ENCODE measurements around the gene GNG4.
"Not testable (repeated sequence)": the region's sequence is repeated elsewhere in the genome, so short reads cannot be mapped to it uniquely, and the experiment has no call there.

The GNG4 gene

DNA sequence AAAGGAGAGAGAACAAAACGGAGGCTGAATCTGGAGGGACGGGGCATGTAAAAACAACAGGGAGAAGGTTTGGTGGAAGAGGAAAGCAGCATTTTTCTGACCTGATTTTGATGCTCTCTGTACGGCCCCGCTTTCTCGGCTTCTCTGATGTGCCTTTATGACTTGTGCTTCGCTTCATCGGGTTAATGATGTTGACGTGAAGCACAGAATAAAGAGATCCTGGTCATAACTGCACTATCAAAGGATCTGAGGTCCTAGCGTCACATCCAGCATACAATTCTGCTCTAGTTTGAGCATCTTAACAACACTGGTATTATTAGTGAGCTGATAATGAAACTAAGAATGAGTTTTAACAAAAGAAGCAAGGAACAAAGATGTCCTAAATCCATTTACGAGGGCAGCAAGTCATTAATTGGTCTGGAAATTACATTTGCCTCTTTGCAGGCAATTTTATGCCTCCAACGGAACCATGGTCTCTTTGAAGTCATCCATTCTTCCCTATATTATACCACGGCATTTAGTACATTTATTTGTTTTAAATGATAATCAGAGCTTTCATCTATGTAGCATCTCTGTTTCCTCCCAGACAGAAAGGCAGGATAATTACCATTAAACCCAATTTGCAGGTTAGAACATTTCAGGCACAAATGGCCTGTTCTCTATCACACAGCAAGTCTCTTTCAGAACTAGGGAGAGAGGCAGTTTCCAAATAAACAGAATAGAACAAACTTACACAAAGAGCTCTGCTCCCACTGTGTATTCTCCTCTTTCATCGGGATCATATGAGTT lies 100.0 kb downstream of the GNG4 start:
- no peak for DNase-seq (ENCODE audit: low read depth, low spot score)
- H3K27ac ChIP-seq = no peak overlapping the region

- H3K27ac ChIP-seq; DNase-seq (ENCODE audit: low read depth, low spot score): not testable (repeated sequence)
These were observed 103.0 kb downstream of the GNG4 start for GRCh38 chr1:235546369-235547155.

- no peak for DNase-seq (ENCODE audit: low read depth, low spot score)
- H3K27ac ChIP-seq = no peak overlapping the region
These were observed 104.2 kb downstream of the GNG4 start for GRCh38 chr1:235545292-235545930.

DNA sequence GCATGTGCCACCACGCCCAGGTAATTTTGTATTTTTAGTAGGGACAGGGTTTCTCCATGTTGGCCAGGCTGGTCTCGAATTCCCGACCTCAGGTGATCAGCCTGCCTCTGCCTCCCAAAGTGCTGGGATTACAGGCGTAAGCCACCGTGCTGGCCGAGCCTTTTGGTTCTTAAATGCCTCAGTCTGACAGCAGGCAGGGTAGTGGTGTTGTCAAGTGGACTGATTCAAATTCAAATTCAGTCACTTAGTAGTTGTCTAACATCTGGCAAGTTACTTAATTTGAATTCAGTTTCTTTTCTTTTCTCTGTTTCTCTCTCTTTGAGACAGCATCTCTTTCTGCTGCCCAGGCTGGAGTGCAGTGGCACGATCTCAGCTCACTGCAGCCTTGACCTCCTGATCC lies 106.7 kb downstream of the GNG4 start:
- not testable (repeated sequence) for DNase-seq (ENCODE audit: low read depth, low spot score); H3K27ac ChIP-seq

DNA sequence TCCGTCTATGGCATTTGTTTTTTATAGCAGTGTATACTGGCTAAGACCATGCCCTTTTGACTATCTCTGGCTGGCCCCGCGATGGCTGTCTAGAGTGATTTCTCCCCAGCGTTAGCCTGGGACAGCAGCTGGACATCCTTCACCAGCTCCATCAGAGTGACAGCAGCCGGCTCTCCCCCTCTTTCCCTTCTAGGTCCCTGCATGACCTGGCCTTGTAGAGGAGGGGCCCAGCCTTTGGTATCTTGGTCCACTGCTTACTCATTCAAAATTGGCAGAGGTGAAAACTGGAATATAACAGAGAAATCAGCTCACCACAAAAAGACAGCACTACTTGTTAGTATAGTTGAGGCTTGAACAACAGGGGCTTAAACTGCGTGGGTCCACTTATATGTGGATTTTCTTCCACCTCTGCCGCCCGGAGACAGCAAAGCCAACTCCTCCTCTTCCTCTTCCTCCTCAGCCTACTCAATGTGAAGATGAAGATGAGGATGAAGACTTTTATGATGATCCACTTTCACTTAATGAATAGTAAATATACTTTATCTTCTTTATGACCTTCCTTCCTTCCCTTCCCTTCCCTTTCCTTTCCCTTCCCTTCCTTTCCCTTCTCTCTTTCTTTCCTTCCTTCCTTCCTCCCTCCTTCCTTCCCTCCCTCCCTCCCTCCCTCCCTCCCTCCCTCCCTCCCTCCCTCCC lies 116.0 kb downstream of the GNG4 start:
- DNase-seq (ENCODE audit: low read depth, low spot score) = no peak
- H3K27ac ChIP-seq = peak overlapping the region; percentile 91

DNA sequence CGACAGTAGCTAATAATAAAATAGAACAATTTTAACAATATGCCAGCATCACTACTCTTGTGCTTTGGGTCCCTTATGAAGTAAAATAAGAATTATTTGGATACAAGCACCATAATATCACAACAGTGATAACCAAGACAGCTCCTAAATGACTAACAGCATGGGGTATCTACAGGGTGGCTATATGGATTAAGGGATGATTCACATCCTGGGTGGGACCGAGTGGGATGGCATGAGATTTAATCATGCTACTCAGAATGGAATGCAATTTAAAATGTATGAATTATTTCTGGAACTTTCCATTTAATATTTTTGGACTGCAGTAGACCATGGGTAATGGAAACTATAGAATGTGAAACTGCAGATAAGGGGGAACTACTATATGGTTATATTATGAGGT lies 117.2 kb downstream of the GNG4 start:
- peak; percentile 31 for DNase-seq (ENCODE audit: low read depth, low spot score)
- H3K27ac ChIP-seq = peak overlapping the region; percentile 91

GRCh38 chr1:235527196-235527814 lies 122.3 kb downstream of the GNG4 start:
- DNase-seq (ENCODE audit: low read depth, low spot score) = no peak
- no peak overlapping the region for H3K27ac ChIP-seq

GRCh38 chr1:235525314-235525713 lies 124.3 kb downstream of the GNG4 start:
- no peak overlapping the region for H3K27ac ChIP-seq
- no peak for DNase-seq (ENCODE audit: low read depth, low spot score)

- no peak overlapping the region for H3K27ac ChIP-seq
- DNase-seq (ENCODE audit: low read depth, low spot score) = no peak
These were observed 132.6 kb downstream of the GNG4 start for GRCh38 chr1:235516862-235517446.

DNA sequence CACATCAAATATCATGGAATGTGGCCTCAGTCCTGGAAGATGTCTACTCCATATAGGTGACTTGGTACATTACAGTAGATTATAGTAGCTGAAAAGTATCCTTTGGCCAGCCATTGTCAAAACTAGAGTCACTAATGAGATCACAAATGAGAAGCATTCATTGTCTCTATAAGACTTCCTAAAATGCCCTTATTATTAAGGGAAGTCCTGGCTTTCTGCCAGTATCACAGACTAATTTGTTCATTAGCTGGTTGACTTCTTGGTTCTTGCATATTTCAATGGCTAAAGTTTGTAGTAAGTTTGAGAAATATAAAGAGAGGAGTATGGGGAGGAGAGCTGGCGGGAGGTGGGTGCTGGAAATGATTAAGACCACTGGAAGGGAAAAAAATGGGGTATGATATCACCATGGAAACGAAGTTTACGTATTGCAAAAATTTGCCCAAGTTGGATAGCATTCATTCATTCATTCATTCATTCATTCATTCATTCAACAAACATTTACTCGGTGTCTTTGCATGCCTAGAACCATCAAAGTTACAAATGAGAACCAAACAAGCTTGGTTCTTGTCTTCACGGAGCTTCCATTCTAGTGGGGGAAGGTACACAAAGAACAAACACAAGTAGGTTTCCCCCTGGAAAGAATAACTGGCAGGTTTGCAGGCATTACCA lies 133.6 kb downstream of the GNG4 start:
- no peak overlapping the region for H3K27ac ChIP-seq
- DNase-seq (ENCODE audit: low read depth, low spot score) = no peak

DNA sequence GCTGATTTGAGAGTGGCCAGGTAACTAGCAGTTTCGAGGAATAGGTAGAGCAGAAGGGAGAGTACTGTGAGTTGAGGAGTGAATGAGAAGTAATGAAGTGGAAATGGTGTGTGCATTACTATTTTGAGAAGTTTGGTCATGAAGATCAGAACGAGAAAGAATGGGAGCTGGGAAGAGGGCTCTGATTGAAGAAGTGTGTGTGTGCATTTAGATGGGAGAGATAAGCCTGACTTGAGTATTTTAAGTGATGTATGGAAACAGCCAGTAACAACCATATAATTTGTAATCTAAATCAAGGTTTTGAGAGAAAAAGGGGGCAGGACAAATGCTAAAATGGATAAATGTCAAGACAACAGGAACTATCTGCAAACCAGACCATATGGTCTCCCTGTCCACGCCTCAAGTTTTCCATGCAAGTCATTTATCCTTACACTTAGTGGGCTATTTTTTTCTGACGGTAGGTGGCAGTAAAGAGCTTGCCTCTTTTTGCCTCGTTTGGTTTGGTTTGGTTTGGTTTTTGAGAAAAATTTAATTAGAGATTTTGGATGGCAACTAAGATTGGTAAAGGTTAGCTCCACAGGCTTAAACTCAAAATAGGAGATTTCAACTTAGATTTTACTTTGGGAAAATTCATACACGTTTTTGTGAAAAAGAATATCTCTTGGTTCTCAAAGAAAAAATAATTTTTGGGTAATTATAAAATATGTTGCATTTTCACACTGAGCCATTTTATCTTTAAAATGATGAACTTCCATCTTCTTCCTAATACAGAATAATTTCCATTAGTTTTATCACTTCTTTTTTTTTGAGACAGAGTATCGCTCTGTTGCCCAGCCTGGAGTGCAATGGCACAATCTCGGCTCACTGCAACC lies 135.9 kb downstream of the GNG4 start:
- H3K27ac ChIP-seq = no peak overlapping the region
- DNase-seq (ENCODE audit: low read depth, low spot score) = no peak

- H3K27ac ChIP-seq = no peak overlapping the region
- no peak for DNase-seq (ENCODE audit: low read depth, low spot score)
These were observed 137.9 kb downstream of the GNG4 start for GRCh38 chr1:235511470-235512240.

GRCh38 chr1:235510823-235511222 lies 138.8 kb downstream of the GNG4 start:
- no peak overlapping the region for H3K27ac ChIP-seq

DNA sequence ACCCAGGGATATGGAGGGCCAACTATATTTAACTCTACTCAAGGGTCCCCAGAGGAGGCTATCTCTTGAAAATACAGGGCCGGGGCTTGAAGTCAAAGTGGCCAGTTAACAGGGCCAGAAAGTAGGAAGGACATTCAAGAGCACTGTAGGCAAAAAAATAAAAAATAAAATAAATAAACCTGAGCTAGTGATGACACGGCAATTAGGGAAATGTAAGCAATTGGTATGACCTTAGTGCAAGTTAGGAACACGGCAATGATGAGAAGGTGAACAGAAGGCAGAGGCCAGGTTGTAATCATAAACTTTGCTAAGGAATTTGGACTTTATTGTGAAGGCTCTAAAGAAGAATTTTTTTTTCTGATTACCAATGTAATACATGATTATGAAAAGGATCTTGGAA lies 142.0 kb downstream of the GNG4 start:
- no peak for DNase-seq (ENCODE audit: low read depth, low spot score)
- no peak overlapping the region for H3K27ac ChIP-seq

More at GRCh38 chr1:235510823-235511222, 138.8 kb downstream of the GNG4 start:
- DNase-seq (ENCODE audit: low read depth, low spot score) = no peak

- DNase-seq (ENCODE audit: low read depth, low spot score) = peak; percentile 91
- peak overlapping the region; percentile 96 for H3K27ac ChIP-seq
These were observed 144.9 kb downstream of the GNG4 start for GRCh38 chr1:235504494-235505222.

GRCh38 chr1:235504122-235504493 lies 145.5 kb downstream of the GNG4 start, which contains the start of gene B3GALNT2:
TSS of gene B3GALNT2 (minus strand) at chr1:235504452. CDS start at chr1:235504252, 200 bp downstream.
- H3K27ac ChIP-seq = peak within 1 kb of the TSS; percentile 96
- DNase-seq (ENCODE audit: low read depth, low spot score) = no peak

Data from epithelial cell of prostate (primary cell).